ENCODE measurements around the gene PID1. TPM values are rescaled to one million over a fixed set of nuclear protein-coding genes. Genes with fewer than 3 reads are reported as not detected.

The PID1 gene
- total and polyA plus RNA-seq, 8 donors: 2.9 to 13.5 (median 4.7) TPM

- no peaks in the 10 kb centered on the region for H3K27me3 ChIP-seq
- TF ChIP-seq, protein P1, sequence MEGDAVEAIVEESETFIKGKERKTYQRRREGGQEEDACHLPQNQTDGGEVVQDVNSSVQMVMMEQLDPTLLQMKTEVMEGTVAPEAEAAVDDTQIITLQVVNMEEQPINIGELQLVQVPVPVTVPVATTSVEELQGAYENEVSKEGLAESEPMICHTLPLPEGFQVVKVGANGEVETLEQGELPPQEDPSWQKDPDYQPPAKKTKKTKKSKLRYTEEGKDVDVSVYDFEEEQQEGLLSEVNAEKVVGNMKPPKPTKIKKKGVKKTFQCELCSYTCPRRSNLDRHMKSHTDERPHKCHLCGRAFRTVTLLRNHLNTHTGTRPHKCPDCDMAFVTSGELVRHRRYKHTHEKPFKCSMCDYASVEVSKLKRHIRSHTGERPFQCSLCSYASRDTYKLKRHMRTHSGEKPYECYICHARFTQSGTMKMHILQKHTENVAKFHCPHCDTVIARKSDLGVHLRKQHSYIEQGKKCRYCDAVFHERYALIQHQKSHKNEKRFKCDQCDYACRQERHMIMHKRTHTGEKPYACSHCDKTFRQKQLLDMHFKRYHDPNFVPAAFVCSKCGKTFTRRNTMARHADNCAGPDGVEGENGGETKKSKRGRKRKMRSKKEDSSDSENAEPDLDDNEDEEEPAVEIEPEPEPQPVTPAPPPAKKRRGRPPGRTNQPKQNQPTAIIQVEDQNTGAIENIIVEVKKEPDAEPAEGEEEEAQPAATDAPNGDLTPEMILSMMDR (IDR thresholded peaks at IDR 0.05): no peak
- H3K4me1 ChIP-seq: no peaks in the 10 kb centered on the region
- no peaks in the 10 kb centered on the region for H3K9me3 ChIP-seq
- ATAC-seq (peak in 1 of 4 donors; percentile 20), DNase-seq (no peak), FAIRE-seq (no peak)
- intact Hi-C loops (cut with DNase I): no loop called here
- no peak overlapping the region for H3K27ac ChIP-seq
- no peak overlapping the region for H3K4me3 ChIP-seq
- 41 to 50% methylated on average over 1 of the region's 1 CpG for WGBS, 2 donors
- no peaks in the 10 kb centered on the region for H3K36me3 ChIP-seq
These were observed 16.7 kb upstream of the PID1 start for GRCh38 chr2:229287823-229288222.

DNA sequence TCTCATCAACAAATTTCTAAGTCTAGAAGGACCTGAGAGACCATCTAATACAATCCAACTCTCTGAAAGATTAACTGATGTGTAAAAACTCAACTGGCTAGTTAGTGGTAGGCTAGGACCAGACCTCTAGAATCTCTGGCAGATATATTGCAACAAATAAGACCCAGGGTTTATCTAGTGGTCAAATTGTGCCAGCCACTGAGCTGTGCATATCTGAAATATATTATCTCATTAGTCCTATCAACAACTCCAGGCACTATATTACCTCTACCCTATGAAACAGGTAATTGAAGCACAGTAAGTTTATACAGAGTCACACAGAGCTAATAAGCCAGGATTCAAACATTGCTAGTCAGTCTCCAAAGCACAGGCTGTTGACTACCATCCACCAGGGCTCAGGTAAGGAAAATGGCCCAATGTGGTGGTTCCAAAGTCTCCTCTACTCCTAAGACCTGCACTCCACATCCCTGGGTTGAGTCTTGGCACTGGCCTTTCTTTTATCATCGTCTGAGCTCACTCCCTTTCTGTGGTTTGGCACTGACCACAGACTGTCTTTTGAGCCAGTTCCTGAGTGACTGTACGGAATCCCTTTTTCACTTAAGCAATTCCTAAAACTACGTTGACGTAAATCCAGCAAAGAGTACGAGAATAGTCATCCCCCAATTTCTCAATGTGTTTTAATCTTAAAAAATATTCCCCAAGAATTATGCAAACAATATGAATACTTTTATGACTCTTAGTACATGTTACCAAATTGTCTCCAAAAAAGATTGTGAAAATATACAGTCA lies 11.9 kb upstream of the PID1 start:
- no peak for FAIRE-seq
- H3K9me3 ChIP-seq: no peaks in the 10 kb centered on the region
- WGBS, 2 donors: 64 to 65% methylated on average over 5 of the region's 5 CpGs
- intact Hi-C loops (cut with DNase I): no loop called here
- no peaks in the 10 kb centered on the region for H3K4me1 ChIP-seq
- no peak for DNase-seq
- no peak overlapping the region for H3K27ac ChIP-seq
- H3K27me3 ChIP-seq: no peaks in the 10 kb centered on the region
- TF ChIP-seq, protein P1 (IDR thresholded peaks at IDR 0.05): no peak
- H3K4me3 ChIP-seq: no peak overlapping the region
- peak in 3 of 4 donors; percentile 57 to 89 (median 64) for ATAC-seq
- H3K36me3 ChIP-seq: no peaks in the 10 kb centered on the region

- H3K4me3 ChIP-seq: no peak overlapping the region
- no peak overlapping the region for H3K27ac ChIP-seq
- FAIRE-seq (no peak), ATAC-seq (no peak), DNase-seq (no peak)
- no peaks in the 10 kb centered on the region for H3K36me3 ChIP-seq
- no peaks in the 10 kb centered on the region for H3K9me3 ChIP-seq
- TF ChIP-seq, protein P1 (IDR thresholded peaks at IDR 0.05): no peak
- no peaks in the 10 kb centered on the region for H3K27me3 ChIP-seq
- H3K4me1 ChIP-seq: no peaks in the 10 kb centered on the region
- intact Hi-C loops (cut with DNase I): loop anchor here in 2 of 3 donors (5.0 to 10.0 kb wide), 2 partner anchors 142 to 145 kb away; no protein-coding TSS in a partner anchor
- WGBS, 2 donors: 72 to 76% methylated on average over 4 of the region's 4 CpGs
These were observed 8.4 kb upstream of the PID1 start for GRCh38 chr2:229279516-229279915.

GRCh38 chr2:229275506-229275905 lies 4.4 kb upstream of the PID1 start:
- intact Hi-C loops (cut with DNase I): loop anchor here in 2 of 3 donors (5.0 to 10.0 kb wide), 2 partner anchors 138 to 141 kb away; no protein-coding TSS in a partner anchor

More at GRCh38 chr2:229275506-229275905, 4.4 kb upstream of the PID1 start:
- DNase-seq (no peak), ATAC-seq (no peak), FAIRE-seq (no peak)
- TF ChIP-seq, protein P1 (IDR thresholded peaks at IDR 0.05): no peak
- Histone ChIP-seq H3K4me3 (no peak overlapping the region), H3K4me1 (peaks cover 0 to 8% (median 8%) of the 10 kb centered on the region in 3 donors), H3K36me3 (no peaks in the 10 kb centered on the region), H3K27me3 (no peaks in the 10 kb centered on the region), H3K9me3 (no peaks in the 10 kb centered on the region), H3K27ac (no peak overlapping the region)

Data from pancreas (tissue), 10 donors.